B cell (primary cell): Measurements from ENCODE around the gene RPS6KL1.

ENCODE experiments used
- EZH2 ChIP-seq: IDR thresholded peaks from 2 replicates; pipeline ENCODE4 v1.6.1; 2012; ENCODE audit warnings: borderline replicate concordance, low read depth, mild to moderate bottlenecking, moderate library complexity, low read length; ENCODE audit not compliant: insufficient read depth, poor library complexity, severe bottlenecking
- TF ChIP-seq, protein P1 (sequence below): fragments of 200-600 bp; IDR thresholded peaks from one replicate; pipeline ENCODE4 v1.8.0; 2022; ENCODE audit warnings: antibody characterized with exemption, mild to moderate bottlenecking

DNA sequence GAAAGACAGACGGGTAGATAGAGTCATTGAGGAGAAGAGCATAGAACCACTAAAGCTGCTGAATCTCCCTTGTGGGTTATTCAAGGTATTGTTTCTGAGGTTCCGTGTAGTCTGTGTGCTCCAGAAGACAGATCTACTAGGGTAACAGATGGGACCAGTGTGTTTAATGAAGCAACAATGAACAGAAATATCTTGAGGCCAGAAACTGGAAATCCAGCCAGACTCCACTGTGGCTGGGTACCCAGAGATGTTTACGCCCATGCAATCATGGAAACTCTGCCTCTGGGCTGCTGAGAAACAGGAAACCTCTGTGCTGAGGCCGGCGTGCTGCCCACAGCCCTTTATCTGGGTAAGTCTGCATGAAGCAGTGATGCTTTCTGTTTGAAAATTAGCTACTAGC, 55.4 kb downstream of the RPS6KL1 start:
- TF ChIP-seq, protein P1, sequence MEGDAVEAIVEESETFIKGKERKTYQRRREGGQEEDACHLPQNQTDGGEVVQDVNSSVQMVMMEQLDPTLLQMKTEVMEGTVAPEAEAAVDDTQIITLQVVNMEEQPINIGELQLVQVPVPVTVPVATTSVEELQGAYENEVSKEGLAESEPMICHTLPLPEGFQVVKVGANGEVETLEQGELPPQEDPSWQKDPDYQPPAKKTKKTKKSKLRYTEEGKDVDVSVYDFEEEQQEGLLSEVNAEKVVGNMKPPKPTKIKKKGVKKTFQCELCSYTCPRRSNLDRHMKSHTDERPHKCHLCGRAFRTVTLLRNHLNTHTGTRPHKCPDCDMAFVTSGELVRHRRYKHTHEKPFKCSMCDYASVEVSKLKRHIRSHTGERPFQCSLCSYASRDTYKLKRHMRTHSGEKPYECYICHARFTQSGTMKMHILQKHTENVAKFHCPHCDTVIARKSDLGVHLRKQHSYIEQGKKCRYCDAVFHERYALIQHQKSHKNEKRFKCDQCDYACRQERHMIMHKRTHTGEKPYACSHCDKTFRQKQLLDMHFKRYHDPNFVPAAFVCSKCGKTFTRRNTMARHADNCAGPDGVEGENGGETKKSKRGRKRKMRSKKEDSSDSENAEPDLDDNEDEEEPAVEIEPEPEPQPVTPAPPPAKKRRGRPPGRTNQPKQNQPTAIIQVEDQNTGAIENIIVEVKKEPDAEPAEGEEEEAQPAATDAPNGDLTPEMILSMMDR = no peak
- TF ChIP-seq EZH2 = no peak
